Measurements from ENCODE around the gene PPDPF. TPM values are rescaled to one million over a fixed set of nuclear protein-coding genes. Genes with fewer than 3 reads are reported as not detected.

PPDPF gene
- total RNA-seq, 1 experiment from 2014 or later = 149 TPM

GRCh38 chr20:63481503-63481902 lies 39.1 kb upstream of the PPDPF start:
- Mint-ChIP-seq H3K4me3 (peak overlapping the region in 1 of 2 experiments; percentile 20; a peak in 2 of 5 replicates), H3K27ac (no peak overlapping the region), H3K36me3 (ENCODE audit: insufficient read depth in 1 of 3, low read depth in 3 of 3) (peaks cover 0 to 4% (median 2%) of the 10 kb centered on the region in 3 experiments; a peak in 4 of 7 replicates), H3K9me3 (peaks cover 3% of the 10 kb centered on the region in 2 experiments; a peak in 3 of 5 replicates), H3K4me1 (peaks cover 23 to 46% of the 10 kb centered on the region in 2 experiments), H3K27me3 (ENCODE audit: low read depth) (peaks cover 20% of the 10 kb centered on the region)
- Histone ChIP-seq H2BK5ac (ENCODE audit: insufficient read length, low read length) (no peak overlapping the region), H2BK120ac (ENCODE audit: low read depth, low read length, poor library complexity, severe bottlenecking) (no peak overlapping the region), H2BK20ac (ENCODE audit: low read depth, low read length, poor library complexity, severe bottlenecking) (no peak overlapping the region), H4K8ac (replicated peaks; ENCODE audit: insufficient read length, low read depth, low read length) (no peak overlapping the region), H3K23ac (ENCODE audit: insufficient read length, low read depth, low read length) (no peak overlapping the region), H3K23me2 (ENCODE audit: insufficient read length, low read depth, low read length, poor library complexity, severe bottlenecking) (no peaks in the 10 kb centered on the region), H3T11ph (ENCODE audit: low read length) (no peak overlapping the region), H2BK15ac (ENCODE audit: low read depth, low read length) (no peak overlapping the region), H3K4ac (ENCODE audit: low read depth, low read length) (no peak overlapping the region), H3K14ac (ENCODE audit: insufficient read depth, low read length) (no peak overlapping the region; the same call in 1 of the 2 replicates), H3K4me1 (ENCODE audit: insufficient read depth, low read length) (no peaks in the 10 kb centered on the region), H3K56ac (ENCODE audit: insufficient read length, low read depth, low read length) (no peak overlapping the region), H3K18ac (ENCODE audit: insufficient read length, low read depth, low read length) (no peak overlapping the region), H3K9me3 (ENCODE audit: control insufficient read depth, low read depth, low read length) (no peaks in the 10 kb centered on the region), H3K4me2 (ENCODE audit: insufficient read depth, insufficient read length, low read length) (no peak overlapping the region), H3K9ac (ENCODE audit: extremely low read depth, insufficient read length, low read length) (no peak overlapping the region), H2BK12ac (ENCODE audit: insufficient read length, low read depth, low read length) (no peak overlapping the region), H3K27ac (ENCODE audit: insufficient read length, low read depth, low read length) (no peak overlapping the region), H2AK5ac (ENCODE audit: insufficient read length, low read length) (no peak overlapping the region), H4K5ac (ENCODE audit: insufficient read length, low read depth, low read length) (no peak overlapping the region), H4K91ac (ENCODE audit: insufficient read length, low read depth, low read length) (no peak overlapping the region), H3K79me2 (ENCODE audit: insufficient read depth, low read length) (no peaks in the 10 kb centered on the region), H4K20me1 (ENCODE audit: control insufficient read depth, insufficient read depth, insufficient read length) (no peaks in the 10 kb centered on the region), H2AFZ (ENCODE audit: low read length) (no peak overlapping the region), H3K79me1 (ENCODE audit: insufficient read depth, low read depth, low read length, poor library complexity, severe bottlenecking) (no peaks in the 10 kb centered on the region), H3K27me3 (ENCODE audit: insufficient read depth, low read length) (no peaks in the 10 kb centered on the region)
- WGBS (ENCODE audit: extremely low coverage, insufficient read length, low lambda C conversion rate) = no CpG with 5 or more reads among the region's 12 CpGs
- no peak for DNase-seq
- TF ChIP-seq, protein P1, sequence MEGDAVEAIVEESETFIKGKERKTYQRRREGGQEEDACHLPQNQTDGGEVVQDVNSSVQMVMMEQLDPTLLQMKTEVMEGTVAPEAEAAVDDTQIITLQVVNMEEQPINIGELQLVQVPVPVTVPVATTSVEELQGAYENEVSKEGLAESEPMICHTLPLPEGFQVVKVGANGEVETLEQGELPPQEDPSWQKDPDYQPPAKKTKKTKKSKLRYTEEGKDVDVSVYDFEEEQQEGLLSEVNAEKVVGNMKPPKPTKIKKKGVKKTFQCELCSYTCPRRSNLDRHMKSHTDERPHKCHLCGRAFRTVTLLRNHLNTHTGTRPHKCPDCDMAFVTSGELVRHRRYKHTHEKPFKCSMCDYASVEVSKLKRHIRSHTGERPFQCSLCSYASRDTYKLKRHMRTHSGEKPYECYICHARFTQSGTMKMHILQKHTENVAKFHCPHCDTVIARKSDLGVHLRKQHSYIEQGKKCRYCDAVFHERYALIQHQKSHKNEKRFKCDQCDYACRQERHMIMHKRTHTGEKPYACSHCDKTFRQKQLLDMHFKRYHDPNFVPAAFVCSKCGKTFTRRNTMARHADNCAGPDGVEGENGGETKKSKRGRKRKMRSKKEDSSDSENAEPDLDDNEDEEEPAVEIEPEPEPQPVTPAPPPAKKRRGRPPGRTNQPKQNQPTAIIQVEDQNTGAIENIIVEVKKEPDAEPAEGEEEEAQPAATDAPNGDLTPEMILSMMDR (conservative IDR thresholded peaks at IDR 0.05) = no peak
